Measurements from ENCODE around the gene FNIP1. TPM values are rescaled to one million over a fixed set of nuclear protein-coding genes. Genes with fewer than 3 reads are reported as not detected.

The FNIP1 gene
- total RNA-seq, 6 experiments from 2014 or later: 14.2 to 25.2 (median 20.9) TPM

- DNase-seq (no peak), ATAC-seq (no peak)
- peaks cover 0 to 12% (median 0%) of the 10 kb centered on the region in 4 donors for H3K4me1 ChIP-seq
- H3K27me3 ChIP-seq: no peaks in the 10 kb centered on the region
- H3K4me3 ChIP-seq: no peak overlapping the region
- peaks cover 0 to 10% (median 7%) of the 10 kb centered on the region in 4 donors for H3K36me3 ChIP-seq
- intact Hi-C loops (cut with DNase I): no loop called here
- no peaks in the 10 kb centered on the region for H3K9me3 ChIP-seq
- no peak overlapping the region for H3K27ac ChIP-seq
- TF ChIP-seq CTCF (IDR thresholded peaks at IDR 0.05) (no peak), POLR2A (IDR thresholded peaks at IDR 0.05) (no peak)
- 95% methylated on average over 4 of the region's 9 CpGs for WGBS (ENCODE audit: insufficient coverage, low coverage, low lambda C conversion rate, missing lambda C conversion rate)
Measured at GRCh38 chr5:131659841-131660240, 137.0 kb downstream of the FNIP1 start.

- ATAC-seq (peak in 1 of 4 donors; percentile 27), DNase-seq (no peak)
- H3K27me3 ChIP-seq: no peaks in the 10 kb centered on the region
- no peak overlapping the region for H3K27ac ChIP-seq
- TF ChIP-seq POLR2A (IDR thresholded peaks at IDR 0.05) (no peak), CTCF (IDR thresholded peaks at IDR 0.05) (no peak)
- peaks cover 0 to 10% (median 7%) of the 10 kb centered on the region in 4 donors for H3K36me3 ChIP-seq
- no CpG with 5 or more reads among the region's 13 CpGs for WGBS (ENCODE audit: insufficient coverage, low coverage, low lambda C conversion rate, missing lambda C conversion rate)
- H3K4me1 ChIP-seq: peaks cover 0 to 16% (median 2%) of the 10 kb centered on the region in 4 donors
- H3K4me3 ChIP-seq: no peak overlapping the region
- no peaks in the 10 kb centered on the region for H3K9me3 ChIP-seq
- intact Hi-C loops (cut with DNase I): no loop called here
Measured at GRCh38 chr5:131659290-131659689, 137.5 kb downstream of the FNIP1 start.

GRCh38 chr5:131654776-131655175 is 142.0 kb downstream of the FNIP1 start:
- intact Hi-C loops (cut with DNase I): no loop called here
- H3K27me3 ChIP-seq: no peaks in the 10 kb centered on the region
- DNase-seq (no peak), ATAC-seq (no peak)
- TF ChIP-seq POLR2A (IDR thresholded peaks at IDR 0.05): no peak
- TF ChIP-seq CTCF (IDR thresholded peaks at IDR 0.05): no peak
- H3K9me3 ChIP-seq: no peaks in the 10 kb centered on the region
- H3K36me3 ChIP-seq: peaks cover 0 to 21% (median 6%) of the 10 kb centered on the region in 4 donors
- peak overlapping the region in 2 of 3 donors; percentile 8 to 17 for H3K27ac ChIP-seq
- H3K4me1 ChIP-seq: peaks cover 0 to 19% (median 4%) of the 10 kb centered on the region in 4 donors
- WGBS (ENCODE audit: insufficient coverage, low coverage, low lambda C conversion rate, missing lambda C conversion rate): 91% methylated on average over 2 of the region's 2 CpGs
- no peak overlapping the region for H3K4me3 ChIP-seq

DNA sequence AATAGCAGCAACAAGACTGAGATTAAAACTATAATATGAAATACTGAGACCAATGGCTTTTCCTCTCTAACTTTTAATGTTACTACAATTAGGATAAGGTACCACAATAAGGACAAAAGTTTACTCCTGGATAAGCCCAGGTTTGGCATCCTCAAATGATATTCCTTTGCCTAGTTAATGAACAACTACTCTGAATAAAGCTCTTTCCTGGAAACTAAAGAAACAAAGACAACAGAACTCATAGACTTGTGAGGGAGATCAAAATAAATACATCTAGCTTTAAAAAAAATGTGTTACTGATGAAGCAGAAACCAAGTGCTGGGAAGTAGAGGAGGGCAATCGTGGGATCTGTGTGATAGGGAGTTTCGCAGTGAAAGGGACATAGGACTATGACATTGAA is 142.5 kb downstream of the FNIP1 start:
- peaks cover 0 to 19% (median 4%) of the 10 kb centered on the region in 4 donors for H3K4me1 ChIP-seq
- DNase-seq (no peak), ATAC-seq (peak; percentile 64 to 84 (median 77))
- no peak overlapping the region for H3K4me3 ChIP-seq
- no peaks in the 10 kb centered on the region for H3K9me3 ChIP-seq
- intact Hi-C loops (cut with DNase I): no loop called here
- H3K27ac ChIP-seq: peak overlapping the region in 2 of 3 donors; percentile 8 to 17
- no peaks in the 10 kb centered on the region for H3K27me3 ChIP-seq
- TF ChIP-seq POLR2A (IDR thresholded peaks at IDR 0.05) (no peak), CTCF (IDR thresholded peaks at IDR 0.05) (no peak)
- 62% methylated on average over 2 of the region's 2 CpGs for WGBS (ENCODE audit: insufficient coverage, low coverage, low lambda C conversion rate, missing lambda C conversion rate)
- peaks cover 0 to 20% (median 4%) of the 10 kb centered on the region in 4 donors for H3K36me3 ChIP-seq
